Sigmoid colon (tissue), 7 donors: ENCODE measurements around the gene AK8. TPM values are rescaled to one million over a fixed set of nuclear protein-coding genes. Genes with fewer than 3 reads are reported as not detected.
"Not testable (repeated sequence)": the region's sequence is repeated elsewhere in the genome, so short reads cannot be mapped to it uniquely, and the experiment has no call there.

ENCODE experiments used
- DNase-seq: peaks from one replicate; pipeline ENCODE4 v3.0.0-alpha.2; 2019
- H3K27ac ChIP-seq, 4 donors: fragments of 200-600 bp; sonication (generic); one replicate each; pipeline ENCODE4 v1.5.1; 2016 to 2019; ENCODE audit warnings: mild to moderate bottlenecking in 1 of 4
- H3K27me3 ChIP-seq, 3 donors: fragments of 200-600 bp; sonication (generic); one replicate each; pipeline ENCODE4 v1.5.1; 2019; ENCODE audit warnings: mild to moderate bottlenecking in 1 of 3
- H3K36me3 ChIP-seq, 4 donors: fragments of 200-600 bp; sonication (generic); one replicate each; pipeline ENCODE4 v1.5.1; 2016 to 2019
- H3K4me1 ChIP-seq, 4 donors: fragments of 200-600 bp; sonication (generic); one replicate each; pipeline ENCODE4 v1.5.1; 2017 to 2019
- H3K4me3 ChIP-seq, 4 donors: fragments of 200-600 bp; sonication (generic); one replicate each; pipeline ENCODE4 v1.5.1; 2017 to 2019; ENCODE audit warnings: mild to moderate bottlenecking in 2 of 4, moderate library complexity in 1 of 4
- H3K9me3 ChIP-seq, 4 donors: fragments of 200-600 bp in 3 of 4; sonication (generic) in 3 of 4; one replicate each; pipeline versions ENCODE4 v1.5.1 to v1.6.1; 2013 to 2019
- CTCF ChIP-seq, 4 experiments: fragments of 450-650 bp in 3 of 4; fragments of 200-600 bp in 1 of 4; IDR thresholded peaks; one replicate each; pipeline ENCODE4 v1.5.1; 2016 to 2019; ENCODE audit warnings: antibody characterized with exemption in 4 of 4, mild to moderate bottlenecking in 3 of 4, moderate library complexity in 2 of 4
- EP300 ChIP-seq, 4 donors: sonication (generic); formaldehyde crosslinking; IDR thresholded peaks; one replicate each; pipeline ENCODE4 v1.6.1; 2017; ENCODE audit warnings: antibody characterized with exemption in 4 of 4
- POLR2A ChIP-seq, 2 donors: fragments of 450-650 bp; IDR thresholded peaks; one replicate each; pipeline ENCODE4 v1.6.1; 2016; ENCODE audit warnings: antibody characterized with exemption in 2 of 2, mild to moderate bottlenecking in 2 of 2, moderate library complexity in 2 of 2
- POLR2AphosphoS5 ChIP-seq, 4 donors: sonication (generic); formaldehyde crosslinking; IDR thresholded peaks; one replicate each; pipeline ENCODE4 v1.6.1; 2017; ENCODE audit warnings: antibody characterized with exemption in 4 of 4
- WGBS, 2 donors: extraction: QIAGEN DNeasy Blood & Tissue Kit; methylation state at CpG; one replicate each; pipeline ENCODE4 v1.1.7; 2013; 5-methylcytosine and 5-hydroxymethylcytosine counted together
- intact Hi-C: fragments of 100-400 bp; cut with DNase I; formaldehyde crosslinking; loops from one replicate; pipeline ENCODE4 v1.15.1; 2023
- polyA plus RNA-seq, 3 donors: library from polyadenylated mRNA; stranded (reverse); fragments of 200-250 nt; gene quantifications; one replicate each; pipeline ENCODE4 v1.2.3, GENCODE V29; 2013
- total RNA-seq, 4 donors: library from RNA; depleted of rRNA; stranded (reverse); fragments of >200 nt; gene quantifications; one replicate each; pipeline ENCODE4 v1.1.0, GENCODE V29; 2016
- donor health status: healthy with polysubstance abuse.
- donor health status: Bipolar disorder and iron deficiency.
- donor health status: healthy.

Gene AK8
- total and polyA plus RNA-seq, 7 donors, result 0.25 to 1.2 (median 0.59) TPM; not detected in 3

DNA sequence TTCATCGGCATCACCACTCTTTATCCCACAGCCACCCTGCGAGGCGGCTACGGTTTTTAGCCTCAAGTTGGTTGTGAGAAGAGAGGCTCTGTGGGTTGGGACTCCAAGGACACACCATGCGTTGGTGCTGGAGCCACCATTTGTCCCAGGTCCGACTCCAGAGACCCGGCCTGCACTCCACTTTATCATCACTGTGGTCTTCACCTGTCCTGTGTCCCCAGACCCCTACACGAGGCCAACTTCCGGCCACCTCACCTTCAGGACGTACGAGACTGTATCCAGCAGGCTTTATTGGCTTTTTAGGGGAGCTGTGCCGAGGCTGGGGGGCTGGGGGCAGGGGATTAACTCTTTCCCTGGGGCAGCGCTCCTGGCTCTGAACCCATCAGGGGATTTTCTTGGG, 152.8 kb downstream of the AK8 start:
- Histone ChIP-seq H3K27ac (no peak overlapping the region), H3K27me3 (peaks cover 0 to 3% (median 0%) of the 10 kb centered on the region in 3 donors), H3K9me3 (no peaks in the 10 kb centered on the region), H3K4me3 (no peak overlapping the region), H3K4me1 (no peaks in the 10 kb centered on the region), H3K36me3 (no peaks in the 10 kb centered on the region)
- WGBS, 2 donors, result 94% methylated on average over 13 of the region's 13 CpGs
- DNase-seq, result no peak
- intact Hi-C loops, result no loop called here
- TF ChIP-seq POLR2AphosphoS5 (IDR thresholded peaks at IDR 0.05), result no peak
- no peak for TF ChIP-seq EP300 (IDR thresholded peaks at IDR 0.05)
- TF ChIP-seq CTCF (IDR thresholded peaks at IDR 0.05), result no peak
- TF ChIP-seq POLR2A (IDR thresholded peaks at IDR 0.05), result no peak

DNA sequence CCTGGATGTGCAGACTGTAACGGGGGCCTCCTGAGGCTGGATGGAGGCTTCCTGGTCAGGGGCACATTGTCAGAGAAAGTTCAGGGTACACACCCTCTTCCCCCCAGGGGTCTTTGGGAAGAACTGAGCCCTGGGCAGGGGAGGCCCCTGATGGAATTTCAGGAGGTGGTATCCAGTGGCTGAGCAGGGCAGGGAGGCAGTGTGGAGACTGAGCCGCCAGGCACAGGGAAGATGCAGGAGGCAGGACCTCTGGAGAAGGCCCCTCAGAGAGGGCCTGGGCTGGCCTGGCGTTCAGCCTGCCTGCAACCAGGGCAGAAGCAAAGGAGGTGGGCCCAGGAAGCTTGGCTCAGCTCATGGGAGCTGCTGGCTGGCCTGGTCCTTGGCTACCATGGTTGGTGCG, 154.3 kb downstream of the AK8 start:
- H3K4me3 ChIP-seq, result no peak overlapping the region
- no peaks in the 10 kb centered on the region for H3K4me1 ChIP-seq
- no peaks in the 10 kb centered on the region for H3K9me3 ChIP-seq
- peaks cover 0 to 13% (median 0%) of the 10 kb centered on the region in 3 donors for H3K27me3 ChIP-seq
- no peak for DNase-seq
- TF ChIP-seq POLR2AphosphoS5 (IDR thresholded peaks at IDR 0.05), result no peak
- no peak for TF ChIP-seq EP300 (IDR thresholded peaks at IDR 0.05)
- no peak for TF ChIP-seq CTCF (IDR thresholded peaks at IDR 0.05)
- no peak for TF ChIP-seq POLR2A (IDR thresholded peaks at IDR 0.05)
- H3K36me3 ChIP-seq, result no peaks in the 10 kb centered on the region
- WGBS, 2 donors, result 87 to 88% methylated on average over 4 of the region's 4 CpGs
- intact Hi-C loops, result no loop called here
- no peak overlapping the region for H3K27ac ChIP-seq

DNA sequence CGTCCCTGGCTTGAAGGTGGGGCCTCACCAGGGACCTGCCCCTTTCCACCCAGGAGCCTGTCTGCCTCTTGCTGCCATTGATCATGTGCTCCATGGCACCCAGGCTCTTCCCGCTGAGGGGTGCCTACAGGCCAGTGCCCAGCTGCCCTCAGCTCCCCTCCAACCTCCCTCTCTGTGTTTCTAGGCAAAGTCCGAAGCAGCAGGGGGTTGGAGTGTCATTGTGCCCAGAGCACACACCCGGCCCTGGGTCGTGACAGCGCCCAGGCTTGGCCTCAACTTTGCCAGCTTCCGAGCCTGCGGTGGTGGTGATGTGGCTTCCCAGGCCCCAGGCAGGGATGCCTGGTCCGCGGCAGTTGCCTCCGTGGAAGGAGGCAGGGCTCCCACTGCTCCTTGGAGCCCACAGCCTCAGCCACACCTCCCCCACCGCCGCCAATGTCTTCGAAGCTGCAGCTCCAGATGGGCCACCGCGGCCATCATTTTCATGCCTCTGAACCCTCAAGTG, 155.5 kb downstream of the AK8 start:
- intact Hi-C loops, result no loop called here

GRCh38 chr9:132721661-132722060, 156.4 kb downstream of the AK8 start:
- H3K4me3 ChIP-seq, result no peak overlapping the region
- intact Hi-C loops, result no loop called here
- DNase-seq, result no peak

More for the DNA sequence above, 155.5 kb downstream of the AK8 start:
- H3K36me3 ChIP-seq, result no peaks in the 10 kb centered on the region
- H3K4me1 ChIP-seq, result no peaks in the 10 kb centered on the region
- 85 to 90% methylated on average over 16 of the region's 16 CpGs for WGBS, 2 donors
- TF ChIP-seq EP300 (IDR thresholded peaks at IDR 0.05), result no peak
- TF ChIP-seq POLR2A (IDR thresholded peaks at IDR 0.05), result no peak
- no peak for TF ChIP-seq CTCF (IDR thresholded peaks at IDR 0.05)
- TF ChIP-seq POLR2AphosphoS5 (IDR thresholded peaks at IDR 0.05), result no peak
- H3K4me3 ChIP-seq, result no peak overlapping the region
- no peak for DNase-seq
- no peak overlapping the region for H3K27ac ChIP-seq
- H3K27me3 ChIP-seq, result peaks cover 0 to 24% (median 0%) of the 10 kb centered on the region in 3 donors
- H3K9me3 ChIP-seq, result no peaks in the 10 kb centered on the region

GRCh38 chr9:132718381-132718928, 159.6 kb downstream of the AK8 start:
- H3K36me3 ChIP-seq, H3K4me3 ChIP-seq, H3K9me3 ChIP-seq, intact Hi-C loops, H3K4me1 ChIP-seq, H3K27ac ChIP-seq, DNase-seq: not testable (repeated sequence)
- WGBS, 2 donors, result 57 to 60% methylated on average over 8 of the region's 8 CpGs
- peaks cover 0 to 40% (median 0%) of the 10 kb centered on the region in 3 donors for H3K27me3 ChIP-seq

More at GRCh38 chr9:132721661-132722060, 156.4 kb downstream of the AK8 start:
- H3K4me1 ChIP-seq, result no peaks in the 10 kb centered on the region
- H3K27ac ChIP-seq, result no peak overlapping the region
- TF ChIP-seq POLR2AphosphoS5 (IDR thresholded peaks at IDR 0.05) (no peak), CTCF (IDR thresholded peaks at IDR 0.05) (no peak), POLR2A (IDR thresholded peaks at IDR 0.05) (no peak), EP300 (IDR thresholded peaks at IDR 0.05) (no peak)
- peaks cover 0 to 33% (median 0%) of the 10 kb centered on the region in 3 donors for H3K27me3 ChIP-seq
- no peaks in the 10 kb centered on the region for H3K9me3 ChIP-seq
- no peaks in the 10 kb centered on the region for H3K36me3 ChIP-seq
- 92 to 95% methylated on average over 12 of the region's 12 CpGs for WGBS, 2 donors
